ENCODE data around the gene KIF26B. TPM values are rescaled to one million over a fixed set of nuclear protein-coding genes. Genes with fewer than 3 reads are reported as not detected.

KIF26B gene
- total RNA-seq, 2 experiments from 2014 or later, result not detected

- Mint-ChIP-seq H3K36me3 (ENCODE audit: low read depth) (no peaks in the 10 kb centered on the region), H3K27ac (no peak overlapping the region), H3K27me3 (no peaks in the 10 kb centered on the region), H3K9me3 (peaks cover 2% of the 10 kb centered on the region), H3K4me1 (no peaks in the 10 kb centered on the region), H3K4me3 (no peak overlapping the region)
- POLR2A ChIA-PET, result no interaction called here
- no peak for DNase-seq
- CTCF ChIA-PET, result no interaction called here
Observed at GRCh38 chr1:245434280-245434679, 279.5 kb downstream of the KIF26B start.

GRCh38 chr1:245436407-245436806 is 281.6 kb downstream of the KIF26B start:
- CTCF ChIA-PET, result no interaction called here
- Mint-ChIP-seq H3K4me3 (no peak overlapping the region), H3K9me3 (peaks cover 2% of the 10 kb centered on the region), H3K27ac (no peak overlapping the region), H3K36me3 (ENCODE audit: low read depth) (no peaks in the 10 kb centered on the region), H3K4me1 (no peaks in the 10 kb centered on the region), H3K27me3 (no peaks in the 10 kb centered on the region)
- no peak for DNase-seq
- POLR2A ChIA-PET, result no interaction called here

DNA sequence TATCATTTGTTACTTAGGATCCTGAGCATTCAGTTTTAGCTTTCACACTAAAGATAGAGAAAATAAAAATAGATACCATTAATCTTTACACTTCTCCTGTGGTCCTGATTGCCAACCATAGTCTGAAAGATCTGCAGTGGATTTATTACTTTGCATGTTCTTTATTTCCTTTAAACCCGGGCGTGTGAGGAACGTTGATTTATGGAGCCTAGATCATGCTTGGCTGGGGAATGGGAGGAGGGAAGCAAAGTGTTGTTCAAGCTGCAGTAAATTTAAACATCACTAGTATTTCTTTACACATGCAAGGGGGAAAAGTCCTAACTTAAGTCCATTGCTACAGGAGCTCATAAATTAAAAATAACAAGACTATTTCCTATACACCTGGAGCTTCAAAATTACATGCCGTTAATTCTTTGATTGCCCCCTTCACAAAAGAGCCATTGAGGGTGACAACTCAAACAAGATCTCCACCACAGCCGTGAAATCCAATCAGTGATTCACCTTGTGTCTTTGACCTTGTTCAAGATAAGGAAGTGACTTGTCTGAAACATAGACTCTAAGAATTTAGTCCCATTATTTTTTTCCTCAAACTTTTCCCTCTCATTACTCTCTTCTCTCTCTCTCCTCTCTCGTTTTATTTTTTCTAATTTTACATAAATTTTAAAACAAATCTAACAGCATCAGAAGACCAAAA is 282.7 kb downstream of the KIF26B start:
- no peak overlapping the region for H3K27ac Mint-ChIP-seq
- ChIA-PET CTCF (interaction anchor here (0.6 to 1.1 kb wide), 2 partner anchors 22 to 70 kb away, joined by 3 to 4 read pairs; no protein-coding TSS in a partner anchor), POLR2A (no interaction called here)
- DNase-seq, result no peak
- H3K9me3 Mint-ChIP-seq, result no peaks in the 10 kb centered on the region
- no peaks in the 10 kb centered on the region for H3K36me3 Mint-ChIP-seq (ENCODE audit: low read depth)
- peaks cover 4% of the 10 kb centered on the region for H3K4me1 Mint-ChIP-seq
- H3K4me3 Mint-ChIP-seq, result no peak overlapping the region
- H3K27me3 Mint-ChIP-seq, result no peaks in the 10 kb centered on the region

- Mint-ChIP-seq H3K27ac (no peak overlapping the region), H3K27me3 (no peaks in the 10 kb centered on the region), H3K4me3 (no peak overlapping the region), H3K9me3 (no peaks in the 10 kb centered on the region), H3K4me1 (peaks cover 4% of the 10 kb centered on the region), H3K36me3 (ENCODE audit: low read depth) (no peaks in the 10 kb centered on the region)
- CTCF ChIA-PET, result no interaction called here
- POLR2A ChIA-PET, result no interaction called here
- no peak for DNase-seq
Observed at GRCh38 chr1:245440922-245441321, 286.1 kb downstream of the KIF26B start.

DNA sequence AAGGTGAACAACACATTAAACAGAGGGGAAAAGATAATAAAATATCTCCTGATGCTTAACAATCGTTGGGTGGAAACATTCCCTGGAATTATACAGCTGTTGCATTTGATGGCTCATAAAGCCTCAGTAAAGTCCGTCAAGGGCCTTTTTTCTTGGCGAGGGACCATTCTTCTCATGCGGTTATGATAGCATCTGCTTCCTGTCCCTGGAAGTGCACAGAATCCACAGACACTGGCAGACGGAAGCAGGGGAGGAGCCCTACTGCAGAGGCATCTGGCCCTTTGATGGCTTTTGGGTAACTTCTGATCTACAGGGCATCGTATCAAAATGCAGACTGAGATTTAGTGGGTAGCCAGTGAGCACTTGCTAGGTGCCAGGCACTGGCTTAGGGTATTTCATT is 286.9 kb downstream of the KIF26B start:
- Mint-ChIP-seq H3K9me3 (no peaks in the 10 kb centered on the region), H3K36me3 (ENCODE audit: low read depth) (no peaks in the 10 kb centered on the region), H3K4me1 (peaks cover 4% of the 10 kb centered on the region), H3K27ac (no peak overlapping the region), H3K27me3 (no peaks in the 10 kb centered on the region), H3K4me3 (no peak overlapping the region)
- ChIA-PET POLR2A (no interaction called here), CTCF (no interaction called here)
- DNase-seq, result no peak

DNA sequence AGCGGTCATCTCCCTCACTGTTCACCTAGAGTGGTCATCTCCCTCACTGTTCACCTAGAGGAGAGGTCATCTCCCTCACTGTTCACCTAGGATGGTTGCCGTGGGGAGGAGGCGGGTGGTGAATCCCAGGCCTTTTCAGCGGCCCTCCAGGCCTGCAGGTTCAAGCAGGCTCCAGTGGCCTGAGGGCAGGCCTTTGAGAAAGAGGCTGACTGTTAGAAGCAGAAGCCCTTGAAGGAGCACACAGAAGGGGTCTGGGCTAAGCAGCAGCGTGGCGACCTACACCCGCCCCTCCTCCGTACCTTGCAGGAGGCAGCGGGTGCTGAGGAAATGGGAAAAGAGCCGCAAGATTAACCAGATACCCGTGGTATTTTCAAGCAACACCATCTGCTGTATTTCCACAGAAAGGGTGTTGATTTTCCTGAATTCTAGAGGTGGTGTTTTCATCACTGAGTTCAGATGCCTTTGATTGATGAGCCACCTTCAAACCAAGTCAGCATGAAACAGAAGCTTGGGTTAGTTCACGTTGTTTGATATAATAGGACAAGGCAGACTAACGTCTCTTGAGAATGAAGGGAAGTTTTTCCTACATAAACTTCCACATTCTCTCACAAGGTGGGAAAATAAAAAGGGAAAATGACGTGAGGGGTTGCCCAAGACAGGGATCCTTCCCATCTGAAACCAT is 289.5 kb downstream of the KIF26B start:
- ChIA-PET CTCF (no interaction called here), POLR2A (no interaction called here)
- DNase-seq, result no peak
- H3K9me3 Mint-ChIP-seq, result no peaks in the 10 kb centered on the region
- H3K27ac Mint-ChIP-seq, result no peak overlapping the region
- peaks cover 4% of the 10 kb centered on the region for H3K4me1 Mint-ChIP-seq
- no peaks in the 10 kb centered on the region for H3K27me3 Mint-ChIP-seq
- no peak overlapping the region for H3K4me3 Mint-ChIP-seq
- no peaks in the 10 kb centered on the region for H3K36me3 Mint-ChIP-seq (ENCODE audit: low read depth)

GRCh38 chr1:245444945-245445344 is 290.2 kb downstream of the KIF26B start:
- H3K4me1 Mint-ChIP-seq, result peaks cover 4% of the 10 kb centered on the region
- H3K9me3 Mint-ChIP-seq, result no peaks in the 10 kb centered on the region
- no peak overlapping the region for H3K27ac Mint-ChIP-seq
- H3K36me3 Mint-ChIP-seq (ENCODE audit: low read depth), result no peaks in the 10 kb centered on the region
- no peak for DNase-seq
- no peaks in the 10 kb centered on the region for H3K27me3 Mint-ChIP-seq
- ChIA-PET CTCF (no interaction called here), POLR2A (no interaction called here)
- no peak overlapping the region for H3K4me3 Mint-ChIP-seq

DNA sequence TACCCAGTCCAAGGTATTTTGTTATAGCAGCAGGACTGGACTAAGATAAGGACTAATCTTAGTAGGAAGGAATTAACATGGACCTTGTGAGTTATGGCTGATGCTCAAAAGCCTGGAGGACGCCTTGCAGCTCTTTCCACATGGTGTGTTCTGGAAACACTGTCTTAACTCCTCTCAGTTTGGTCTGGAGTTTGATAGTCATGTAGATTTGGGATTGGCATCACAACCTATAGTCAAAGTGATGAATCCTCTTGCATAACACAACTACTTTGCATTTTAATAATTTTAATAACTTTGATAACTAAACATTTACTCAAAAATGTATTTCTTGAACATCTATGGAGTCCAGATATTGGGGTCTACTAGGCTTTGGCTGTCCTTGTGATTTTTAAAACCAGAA is 293.7 kb downstream of the KIF26B start:
- no peaks in the 10 kb centered on the region for H3K9me3 Mint-ChIP-seq
- H3K4me3 Mint-ChIP-seq, result no peak overlapping the region
- CTCF ChIA-PET, result no interaction called here
- no peaks in the 10 kb centered on the region for H3K4me1 Mint-ChIP-seq
- POLR2A ChIA-PET, result no interaction called here
- no peaks in the 10 kb centered on the region for H3K36me3 Mint-ChIP-seq (ENCODE audit: low read depth)
- H3K27ac Mint-ChIP-seq, result no peak overlapping the region
- DNase-seq, result no peak
- H3K27me3 Mint-ChIP-seq, result no peaks in the 10 kb centered on the region

- ChIA-PET CTCF (interaction anchor here (0.6 to 1.0 kb wide), 2 partner anchors 11 to 83 kb away, joined by 4 read pairs; no protein-coding TSS in a partner anchor), POLR2A (no interaction called here)
- Mint-ChIP-seq H3K4me1 (no peaks in the 10 kb centered on the region), H3K4me3 (no peak overlapping the region), H3K36me3 (ENCODE audit: low read depth) (no peaks in the 10 kb centered on the region), H3K27ac (no peak overlapping the region), H3K27me3 (peaks cover under 1% of the 10 kb centered on the region), H3K9me3 (no peaks in the 10 kb centered on the region)
- no peak for DNase-seq
Observed at GRCh38 chr1:245448975-245449431, 294.2 kb downstream of the KIF26B start.

GRCh38 chr1:245453541-245453940 is 298.8 kb downstream of the KIF26B start:
- Mint-ChIP-seq H3K9me3 (no peaks in the 10 kb centered on the region), H3K4me1 (no peaks in the 10 kb centered on the region), H3K4me3 (no peak overlapping the region), H3K27ac (no peak overlapping the region), H3K27me3 (peaks cover 5% of the 10 kb centered on the region), H3K36me3 (ENCODE audit: low read depth) (no peaks in the 10 kb centered on the region)
- ChIA-PET CTCF (no interaction called here), POLR2A (no interaction called here)
- no peak for DNase-seq

- CTCF ChIA-PET, result no interaction called here
- no peak overlapping the region for H3K4me3 Mint-ChIP-seq
- no peak for DNase-seq
- H3K4me1 Mint-ChIP-seq, result no peaks in the 10 kb centered on the region
- peaks cover 5% of the 10 kb centered on the region for H3K27me3 Mint-ChIP-seq
- no peaks in the 10 kb centered on the region for H3K36me3 Mint-ChIP-seq (ENCODE audit: low read depth)
- no peak overlapping the region for H3K27ac Mint-ChIP-seq
- no peaks in the 10 kb centered on the region for H3K9me3 Mint-ChIP-seq
- POLR2A ChIA-PET, result no interaction called here
Observed at GRCh38 chr1:245454051-245454450, 299.3 kb downstream of the KIF26B start.

- Mint-ChIP-seq H3K27ac (no peak overlapping the region), H3K36me3 (ENCODE audit: low read depth) (no peaks in the 10 kb centered on the region), H3K27me3 (peaks cover 5% of the 10 kb centered on the region), H3K4me1 (no peaks in the 10 kb centered on the region), H3K9me3 (no peaks in the 10 kb centered on the region), H3K4me3 (no peak overlapping the region)
- CTCF ChIA-PET, result no interaction called here
- POLR2A ChIA-PET, result no interaction called here
- DNase-seq, result no peak
Observed at GRCh38 chr1:245457562-245457961, 302.8 kb downstream of the KIF26B start.

DNA sequence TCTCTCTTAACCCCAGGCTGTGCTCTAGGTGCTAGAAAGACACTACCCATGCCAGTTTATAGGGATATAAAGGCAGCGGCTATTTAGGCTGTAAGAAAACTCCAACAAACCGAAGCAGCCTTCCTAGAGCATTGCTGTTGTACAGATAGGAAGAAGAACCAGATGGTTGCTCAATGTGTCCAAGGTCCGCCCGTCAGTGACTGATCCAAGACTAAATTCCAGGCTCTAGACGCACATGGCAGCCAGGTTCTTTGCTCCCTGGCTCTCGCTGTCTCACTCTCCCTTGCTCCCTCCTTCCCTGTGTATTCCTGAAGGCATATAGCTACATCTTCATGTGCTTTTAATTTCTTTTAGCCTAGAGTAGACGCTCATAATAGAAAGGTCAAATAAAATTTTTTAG is 303.4 kb downstream of the KIF26B start:
- Mint-ChIP-seq H3K27me3 (peaks cover 5% of the 10 kb centered on the region), H3K9me3 (no peaks in the 10 kb centered on the region), H3K27ac (no peak overlapping the region), H3K4me3 (no peak overlapping the region), H3K36me3 (ENCODE audit: low read depth) (no peaks in the 10 kb centered on the region), H3K4me1 (no peaks in the 10 kb centered on the region)
- CTCF ChIA-PET, result no interaction called here
- no peak for DNase-seq
- POLR2A ChIA-PET, result no interaction called here

- no peak for DNase-seq
- Mint-ChIP-seq H3K4me1 (no peaks in the 10 kb centered on the region), H3K36me3 (ENCODE audit: low read depth) (no peaks in the 10 kb centered on the region), H3K9me3 (no peaks in the 10 kb centered on the region), H3K27me3 (peaks cover 5% of the 10 kb centered on the region), H3K27ac (no peak overlapping the region), H3K4me3 (no peak overlapping the region)
- ChIA-PET CTCF (no interaction called here), POLR2A (no interaction called here)
Observed at GRCh38 chr1:245458761-245459174, 304.0 kb downstream of the KIF26B start.

Measured in activated CD4-positive, alpha-beta T cell treated with anti-CD3 and anti-CD28 coated beads, Interleukin-2, amount 10 ng/mL, durations not matched to agents 7 days and 5 days (primary cell).